DOHH2 (cell line): ENCODE results near the gene FNBP1L.

Experiments
- H3F3A ChIP-seq: fragments of 200-600 bp; sonication (generic), shearing (Covaris generic); 2 replicates; pipeline ENCODE4 v1.6.0; 2016; ENCODE audit warnings: antibody characterized with exemption, mild to moderate bottlenecking; ENCODE audit not compliant: control insufficient read depth, insufficient read depth
- H3K27ac ChIP-seq: fragments of 200-600 bp; sonication (generic); 2 replicates; pipeline ENCODE4 v1.5.1; 2014; ENCODE audit warnings: low read depth, mild to moderate bottlenecking, low read length, moderate library complexity
- H3K27me3 ChIP-seq: fragments of 200-600 bp; sonication (generic); 2 replicates; pipeline ENCODE4 v1.6.1; 2014; ENCODE audit warnings: mild to moderate bottlenecking, low read length, mixed read lengths; ENCODE audit not compliant: control insufficient read depth
- H3K36me3 ChIP-seq: fragments of 200-600 bp; sonication (generic); 2 replicates; pipeline ENCODE4 v1.6.1; 2014; ENCODE audit warnings: mild to moderate bottlenecking, low read length, moderate library complexity, mixed read lengths; ENCODE audit not compliant: control insufficient read depth
- H3K4me1 ChIP-seq: fragments of 200-600 bp; sonication (generic); 2 replicates; pipeline ENCODE4 v1.6.1; 2014; ENCODE audit warnings: mild to moderate bottlenecking, low read length, mixed read lengths; ENCODE audit not compliant: control insufficient read depth
- H3K4me2 ChIP-seq: fragments of 200-600 bp; sonication (generic); 2 replicates; pipeline ENCODE4 v1.6.0; 2014; ENCODE audit warnings: mild to moderate bottlenecking, low read length, moderate library complexity
- H3K4me3 ChIP-seq: fragments of 200-600 bp; sonication (generic); 2 replicates; pipeline ENCODE4 v1.5.1; 2014; ENCODE audit warnings: mild to moderate bottlenecking, low read length, mixed read lengths
- H3K79me2 ChIP-seq: fragments of 200-600 bp; sonication (generic); 2 replicates; pipeline ENCODE4 v1.6.1; 2014; ENCODE audit warnings: mild to moderate bottlenecking, low read length, mixed read lengths; ENCODE audit not compliant: control insufficient read depth
- H3K9me2 ChIP-seq: fragments of 200-600 bp; sonication (generic); replicated peaks from 2 replicates; pipeline ENCODE4 v1.6.1; 2014; ENCODE audit warnings: mild to moderate bottlenecking, low read length, mixed read lengths; ENCODE audit not compliant: control insufficient read depth
- H3K9me3 ChIP-seq: fragments of 200-600 bp; sonication (generic); 2 replicates; pipeline ENCODE4 v1.6.1; 2014; ENCODE audit warnings: antibody characterized with exemption, low read length, mixed read lengths; ENCODE audit not compliant: control insufficient read depth, insufficient read depth
- H4K20me1 ChIP-seq: fragments of 200-600 bp; sonication (generic); 2 replicates; pipeline ENCODE4 v1.6.0; 2014; ENCODE audit warnings: low read depth, mild to moderate bottlenecking, antibody characterized with exemption, low read length, moderate library complexity; ENCODE audit not compliant: control insufficient read depth, insufficient read depth
- CTCF ChIP-seq: fragments of 200-600 bp; sonication (generic); IDR thresholded peaks from one replicate; pipeline ENCODE4 v1.5.1; 2014; ENCODE audit warnings: antibody characterized with exemption, mild to moderate bottlenecking, low read depth, low read length; ENCODE audit not compliant: poor library complexity, severe bottlenecking
- EZH2phosphoT487 ChIP-seq: fragments of 200-600 bp; sonication (generic); IDR thresholded peaks from 2 replicates; pipeline ENCODE4 v1.6.1; 2017; ENCODE audit warnings: borderline replicate concordance, mild to moderate bottlenecking, antibody characterized with exemption, low read length, moderate library complexity, mixed read lengths

The FNBP1L gene

GRCh38 chr1:93559695-93560094, 111.8 kb downstream of the FNBP1L start:
- Histone ChIP-seq H4K20me1 (no peaks in the 10 kb centered on the region), H3K9me3 (no peaks in the 10 kb centered on the region), H3K4me1 (peaks cover 20% of the 10 kb centered on the region), H3K9me2 (no peaks in the 10 kb centered on the region), H3K36me3 (peaks cover 52% of the 10 kb centered on the region), H3K4me2 (no peak overlapping the region), H3F3A (no peaks in the 10 kb centered on the region; the same call in 1 of the 2 replicates), H3K4me3 (no peak overlapping the region), H3K27ac (no peak overlapping the region), H3K79me2 (no peaks in the 10 kb centered on the region), H3K27me3 (no peaks in the 10 kb centered on the region; the same call in 1 of the 2 replicates)
- no peak for TF ChIP-seq EZH2phosphoT487
- TF ChIP-seq CTCF = no peak

GRCh38 chr1:93565496-93566206, 117.7 kb downstream of the FNBP1L start:
- Histone ChIP-seq H3K27ac (no peak overlapping the region), H3K4me2 (no peak overlapping the region), H3K9me3 (no peaks in the 10 kb centered on the region), H3K79me2 (no peaks in the 10 kb centered on the region), H3K4me3 (no peak overlapping the region), H3K9me2 (no peaks in the 10 kb centered on the region), H4K20me1 (no peaks in the 10 kb centered on the region), H3F3A (no peaks in the 10 kb centered on the region), H3K4me1 (no peaks in the 10 kb centered on the region), H3K36me3 (peaks cover 95% of the 10 kb centered on the region), H3K27me3 (no peaks in the 10 kb centered on the region)
- TF ChIP-seq CTCF = no peak
- no peak for TF ChIP-seq EZH2phosphoT487

- no peaks in the 10 kb centered on the region for H3K9me3 ChIP-seq
- H3K36me3 ChIP-seq = peaks cover 94% of the 10 kb centered on the region
- H3K4me1 ChIP-seq = no peaks in the 10 kb centered on the region
- no peaks in the 10 kb centered on the region for H3F3A ChIP-seq
- no peaks in the 10 kb centered on the region for H3K9me2 ChIP-seq
- no peaks in the 10 kb centered on the region for H3K27me3 ChIP-seq
- H3K4me3 ChIP-seq = no peak overlapping the region
- no peaks in the 10 kb centered on the region for H4K20me1 ChIP-seq
- no peak overlapping the region for H3K4me2 ChIP-seq
- TF ChIP-seq EZH2phosphoT487 = no peak
- no peak for TF ChIP-seq CTCF
- no peaks in the 10 kb centered on the region for H3K79me2 ChIP-seq
- H3K27ac ChIP-seq = no peak overlapping the region
Measured at GRCh38 chr1:93566227-93566626, 118.3 kb downstream of the FNBP1L start.
